T-helper 2 cell treated with Interferon-gamma antibody and Interleukin-4, amounts not matched to agents 5 μg/mL and 100 μg/mL, for 36 hours (primary cell): ENCODE data around the gene GRID1.

Experiments used
- DNase-seq: peaks from one replicate; pipeline ENCODE4 v3.0.0; 2021; ENCODE audit warnings: low spot score
- H3K27ac Mint-ChIP-seq: one replicate; pipeline ENCODE4 v1.8.0; 2021; ENCODE audit warnings: mild to moderate bottlenecking, mixed read lengths
- H3K27me3 Mint-ChIP-seq: one replicate; pipeline ENCODE4 v1.8.0; 2021; ENCODE audit warnings: low read depth, mixed read lengths
- H3K36me3 Mint-ChIP-seq: one replicate; pipeline ENCODE4 v1.8.0; 2021; ENCODE audit warnings: low read depth, mixed read lengths
- H3K4me1 Mint-ChIP-seq: one replicate; pipeline ENCODE4 v1.8.0; 2021; ENCODE audit warnings: low read depth, mixed read lengths
- H3K4me3 Mint-ChIP-seq: one replicate; pipeline ENCODE4 v1.8.0; 2022; ENCODE audit warnings: mild to moderate bottlenecking, moderate library complexity, mixed read lengths
- H3K9me3 Mint-ChIP-seq: one replicate; pipeline ENCODE4 v1.8.0; 2021; ENCODE audit warnings: mixed read lengths

Gene GRID1

DNA sequence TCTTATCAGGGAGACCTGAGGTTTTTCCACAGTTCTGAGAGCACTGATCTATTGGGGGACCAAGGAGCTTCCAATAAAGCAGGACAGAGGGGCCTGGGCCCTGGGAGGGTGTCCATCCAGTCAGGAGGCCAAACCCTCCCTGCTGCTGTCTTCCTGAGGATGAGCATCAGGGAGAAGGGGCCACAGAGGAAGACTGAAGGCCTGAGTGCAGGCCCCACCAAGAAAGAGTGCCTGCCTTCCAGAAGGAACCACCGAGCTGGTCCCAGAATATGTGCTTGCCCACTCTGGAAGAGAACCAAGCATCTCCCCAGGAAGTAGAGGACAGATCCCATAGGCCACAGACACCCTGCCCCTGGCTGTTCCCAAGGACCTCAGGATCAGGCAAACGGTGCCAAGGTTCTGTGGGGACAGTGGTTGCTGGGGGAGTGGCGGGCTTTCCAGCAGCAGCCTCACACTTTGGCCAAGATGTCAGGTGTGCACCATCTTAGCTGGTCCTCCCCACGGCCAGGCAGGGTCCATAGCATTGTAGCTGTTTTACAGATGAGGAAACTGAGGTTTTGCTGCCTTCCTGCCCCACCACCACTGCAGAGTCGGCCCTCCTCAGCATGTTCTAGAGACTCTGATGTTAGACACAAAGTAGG, 199.4 kb downstream of the GRID1 start:
- peaks cover 7% of the 10 kb centered on the region for H3K27me3 Mint-ChIP-seq
- H3K27ac Mint-ChIP-seq = no peak overlapping the region
- H3K9me3 Mint-ChIP-seq = no peaks in the 10 kb centered on the region
- no peaks in the 10 kb centered on the region for H3K4me1 Mint-ChIP-seq
- no peaks in the 10 kb centered on the region for H3K36me3 Mint-ChIP-seq
- no peak for DNase-seq
- no peak overlapping the region for H3K4me3 Mint-ChIP-seq

DNA sequence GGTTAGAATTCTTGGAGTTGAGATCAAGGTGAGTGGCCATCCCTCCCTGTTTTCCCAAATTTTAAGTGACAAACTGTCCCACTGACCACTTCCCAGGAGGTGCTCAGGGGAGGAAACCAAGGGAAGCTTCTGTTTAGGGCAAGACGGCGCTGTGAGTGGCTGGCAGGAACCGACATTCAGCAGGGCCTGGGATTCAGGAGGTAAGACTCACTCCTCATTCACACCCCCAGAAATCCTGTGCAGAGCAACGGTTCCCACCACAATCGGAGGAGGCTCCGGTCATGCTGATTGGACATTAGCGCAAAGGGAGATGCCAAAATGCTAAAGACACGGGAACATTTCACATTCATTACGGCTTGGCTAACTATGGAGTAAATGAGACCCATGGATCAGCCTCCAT, 200.9 kb downstream of the GRID1 start:
- no peak for DNase-seq
- H3K27ac Mint-ChIP-seq = no peak overlapping the region
- no peaks in the 10 kb centered on the region for H3K4me1 Mint-ChIP-seq
- no peaks in the 10 kb centered on the region for H3K36me3 Mint-ChIP-seq
- no peaks in the 10 kb centered on the region for H3K9me3 Mint-ChIP-seq
- H3K4me3 Mint-ChIP-seq = no peak overlapping the region
- no peaks in the 10 kb centered on the region for H3K27me3 Mint-ChIP-seq

DNA sequence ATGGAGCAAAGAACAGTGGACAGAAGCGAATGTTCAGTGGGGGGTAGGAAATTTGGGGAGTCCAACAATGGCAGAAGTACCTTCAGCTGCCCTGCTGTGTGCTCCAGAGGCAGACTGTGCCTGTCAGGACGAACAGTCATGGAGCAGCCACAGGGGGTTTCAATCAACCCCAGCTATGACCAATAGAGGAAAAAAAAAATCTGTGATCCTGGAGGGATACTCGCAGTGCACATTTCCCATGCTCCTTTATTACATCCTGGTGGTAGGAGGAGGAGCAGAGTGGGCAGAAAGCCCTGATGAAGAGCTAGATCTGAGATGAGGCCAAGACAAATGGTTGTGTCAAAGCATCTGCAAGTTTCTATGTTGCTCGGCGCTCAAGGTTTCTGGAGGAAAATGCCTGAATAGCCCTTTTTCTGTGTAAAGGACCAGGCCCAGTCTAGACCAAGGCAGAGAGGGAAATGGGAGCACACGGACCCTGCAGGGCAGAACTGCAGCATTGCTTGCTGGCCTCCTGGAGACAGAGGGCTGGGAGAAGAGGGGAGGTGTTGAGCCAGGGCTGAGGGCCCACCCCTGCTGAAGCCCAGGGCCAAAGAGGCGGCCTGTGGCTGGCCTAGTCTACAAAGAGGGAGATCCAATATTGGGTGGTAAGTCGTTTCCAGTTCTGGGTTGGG, 201.5 kb downstream of the GRID1 start:
- Mint-ChIP-seq H3K4me3 (no peak overlapping the region), H3K36me3 (no peaks in the 10 kb centered on the region), H3K9me3 (no peaks in the 10 kb centered on the region), H3K27me3 (no peaks in the 10 kb centered on the region), H3K27ac (no peak overlapping the region), H3K4me1 (no peaks in the 10 kb centered on the region)
- no peak for DNase-seq

DNA sequence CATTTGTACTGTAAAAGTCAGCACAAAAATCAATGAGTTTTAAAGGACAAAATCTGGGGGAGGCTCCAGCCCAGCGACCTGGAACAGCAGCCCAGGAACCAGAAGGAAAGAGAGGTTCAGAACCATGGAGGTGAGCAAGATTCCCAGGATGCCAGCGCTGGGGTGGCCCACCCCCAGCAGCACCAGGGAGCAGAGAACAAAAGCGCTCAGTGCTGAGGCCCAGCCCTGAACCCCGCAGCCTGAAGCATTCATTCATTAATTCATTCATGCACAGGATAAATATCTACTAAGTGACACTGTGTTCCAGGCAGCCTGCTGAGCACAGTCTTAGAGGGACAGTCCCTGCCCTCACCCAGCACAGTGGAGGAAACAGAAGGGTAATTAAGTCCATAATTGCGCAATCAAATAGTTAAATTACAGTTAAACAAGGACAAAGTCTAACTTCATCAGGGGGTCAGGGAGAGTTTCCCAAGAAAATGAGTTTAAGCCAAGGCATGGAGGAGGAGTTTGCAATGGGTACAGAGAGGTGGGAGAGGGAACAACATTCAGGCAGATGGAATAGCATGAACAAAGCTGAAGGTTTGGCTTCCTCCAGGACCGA, 202.3 kb downstream of the GRID1 start:
- no peak overlapping the region for H3K4me3 Mint-ChIP-seq
- no peaks in the 10 kb centered on the region for H3K36me3 Mint-ChIP-seq
- H3K27ac Mint-ChIP-seq = no peak overlapping the region
- no peak for DNase-seq
- H3K4me1 Mint-ChIP-seq = no peaks in the 10 kb centered on the region
- H3K27me3 Mint-ChIP-seq = no peaks in the 10 kb centered on the region
- no peaks in the 10 kb centered on the region for H3K9me3 Mint-ChIP-seq

DNA sequence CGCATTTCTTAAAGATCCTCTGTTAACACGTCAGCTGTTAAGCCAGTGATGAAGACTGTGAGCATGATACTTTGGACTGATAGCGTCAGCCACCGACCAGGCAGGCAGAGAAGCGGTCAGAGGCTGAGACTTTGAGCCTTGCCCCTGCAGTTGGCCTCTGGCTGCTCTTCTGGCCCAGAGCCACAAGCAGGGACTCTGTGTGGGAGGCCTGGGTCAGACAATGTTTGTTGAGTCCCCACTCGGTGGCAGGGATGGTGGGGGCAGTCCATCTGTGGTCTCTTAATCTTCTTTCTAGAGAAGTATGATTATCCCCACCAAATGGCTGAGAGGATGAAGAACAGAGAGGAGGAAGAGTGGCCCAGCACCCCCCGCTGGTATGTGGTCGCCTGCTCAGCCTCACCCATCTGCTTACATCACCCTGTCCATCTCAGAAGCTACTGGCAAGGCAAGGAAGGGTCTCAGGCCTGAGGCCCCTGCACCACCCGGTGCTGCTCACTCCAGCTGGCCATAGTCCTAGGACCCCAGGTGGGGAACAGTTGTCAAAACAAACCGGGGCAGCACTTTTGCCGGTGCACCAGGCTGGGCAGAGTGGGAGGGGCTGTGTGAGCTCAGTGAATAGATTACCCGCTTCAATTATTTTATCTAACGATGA, 202.9 kb downstream of the GRID1 start:
- Mint-ChIP-seq H3K36me3 (no peaks in the 10 kb centered on the region), H3K4me1 (no peaks in the 10 kb centered on the region), H3K27me3 (no peaks in the 10 kb centered on the region), H3K9me3 (no peaks in the 10 kb centered on the region), H3K27ac (no peak overlapping the region), H3K4me3 (no peak overlapping the region)
- DNase-seq = no peak

DNA sequence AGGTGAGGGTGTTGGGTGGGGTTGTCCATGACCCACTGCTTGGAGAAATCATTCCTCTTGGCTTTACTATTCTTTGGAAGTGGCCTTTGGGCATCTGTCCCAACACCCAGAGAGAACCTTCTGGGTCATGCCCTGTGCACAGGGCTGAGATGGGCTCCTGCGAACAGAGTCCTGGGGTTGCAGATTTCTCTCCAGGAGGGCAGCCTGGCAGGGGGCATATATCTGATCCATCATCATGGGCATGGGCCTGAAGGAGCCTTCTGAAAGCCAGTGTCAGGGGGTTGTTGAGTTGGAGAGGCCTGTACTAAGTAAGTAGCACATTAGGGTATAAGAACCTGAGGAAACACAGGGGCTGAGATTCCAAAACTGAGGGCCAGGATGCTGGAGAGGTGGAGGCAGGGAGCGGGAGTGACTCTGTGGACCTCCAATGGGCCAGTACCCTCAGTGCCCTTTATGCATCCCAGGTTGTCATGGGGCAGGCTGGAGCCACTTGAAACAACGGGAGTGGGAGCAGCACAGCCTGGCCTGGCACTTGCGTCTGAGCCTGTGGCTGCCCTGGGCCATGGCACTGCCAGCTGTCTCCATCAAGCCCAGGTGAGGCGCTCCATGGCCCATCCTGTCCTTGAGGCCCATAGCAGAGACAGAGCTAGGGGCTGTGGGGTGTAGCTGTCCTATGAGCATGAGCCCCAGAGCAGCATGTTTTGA, 203.7 kb downstream of the GRID1 start:
- Mint-ChIP-seq H3K27me3 (no peaks in the 10 kb centered on the region), H3K36me3 (no peaks in the 10 kb centered on the region), H3K4me3 (no peak overlapping the region), H3K9me3 (no peaks in the 10 kb centered on the region), H3K27ac (no peak overlapping the region), H3K4me1 (no peaks in the 10 kb centered on the region)
- DNase-seq = no peak

DNA sequence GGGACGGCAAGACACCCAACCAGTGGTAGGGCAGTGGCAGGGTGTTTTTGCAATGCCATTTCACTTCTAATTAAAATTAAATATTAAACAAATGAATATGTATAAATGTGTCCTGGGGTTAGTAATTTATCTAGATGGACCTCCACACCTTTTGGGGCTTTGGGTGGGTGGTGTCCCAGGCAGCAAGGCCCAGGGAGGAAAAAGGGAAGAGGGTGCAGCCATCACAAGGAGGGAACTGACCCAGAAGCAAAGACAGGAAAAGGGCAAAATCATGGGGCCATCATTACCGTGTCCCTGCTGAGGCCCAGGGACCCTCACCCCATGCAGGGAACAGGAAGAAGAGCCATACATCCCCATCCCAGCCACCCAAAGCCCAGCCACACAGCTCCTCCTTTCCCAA, 204.6 kb downstream of the GRID1 start:
- H3K4me1 Mint-ChIP-seq = no peaks in the 10 kb centered on the region
- no peaks in the 10 kb centered on the region for H3K9me3 Mint-ChIP-seq
- no peaks in the 10 kb centered on the region for H3K27me3 Mint-ChIP-seq
- no peak overlapping the region for H3K4me3 Mint-ChIP-seq
- DNase-seq = no peak
- H3K36me3 Mint-ChIP-seq = no peaks in the 10 kb centered on the region
- H3K27ac Mint-ChIP-seq = no peak overlapping the region

DNA sequence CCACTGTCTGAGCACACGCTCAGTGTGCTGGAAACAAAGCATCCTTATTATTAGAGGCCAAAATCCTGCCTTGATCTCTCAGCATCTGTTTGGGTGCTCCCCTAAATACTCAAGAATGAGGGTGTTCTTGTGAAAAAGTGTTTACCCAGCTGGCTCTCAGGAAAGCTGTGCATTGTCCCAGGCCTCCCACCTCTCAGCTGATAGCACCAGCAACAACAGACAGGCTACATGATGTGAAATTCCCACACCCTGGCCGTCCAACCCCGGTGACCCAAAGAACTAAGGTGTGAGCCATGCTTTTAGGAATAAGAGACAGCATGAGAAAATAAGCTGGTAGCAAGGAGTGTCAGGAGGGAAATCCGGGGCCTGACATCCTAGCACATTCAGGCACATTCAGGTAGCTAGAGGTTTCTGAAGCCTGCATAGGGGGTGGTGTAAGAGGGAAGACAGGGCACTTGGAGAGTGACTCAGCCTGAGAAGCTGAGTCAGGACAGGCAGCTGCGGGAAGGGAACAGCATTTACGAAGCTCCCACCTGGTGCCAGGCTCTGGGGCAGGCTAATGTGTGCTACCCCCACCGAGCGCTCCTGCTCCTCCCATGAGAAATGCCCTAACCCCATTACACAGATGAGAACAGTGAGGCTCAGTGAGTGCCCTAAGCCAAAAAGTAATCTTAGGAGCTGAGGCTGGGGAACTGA, 205.6 kb downstream of the GRID1 start:
- no peaks in the 10 kb centered on the region for H3K36me3 Mint-ChIP-seq
- no peaks in the 10 kb centered on the region for H3K27me3 Mint-ChIP-seq
- no peak overlapping the region for H3K4me3 Mint-ChIP-seq
- H3K9me3 Mint-ChIP-seq = no peaks in the 10 kb centered on the region
- no peak for DNase-seq
- H3K4me1 Mint-ChIP-seq = no peaks in the 10 kb centered on the region
- no peak overlapping the region for H3K27ac Mint-ChIP-seq

DNA sequence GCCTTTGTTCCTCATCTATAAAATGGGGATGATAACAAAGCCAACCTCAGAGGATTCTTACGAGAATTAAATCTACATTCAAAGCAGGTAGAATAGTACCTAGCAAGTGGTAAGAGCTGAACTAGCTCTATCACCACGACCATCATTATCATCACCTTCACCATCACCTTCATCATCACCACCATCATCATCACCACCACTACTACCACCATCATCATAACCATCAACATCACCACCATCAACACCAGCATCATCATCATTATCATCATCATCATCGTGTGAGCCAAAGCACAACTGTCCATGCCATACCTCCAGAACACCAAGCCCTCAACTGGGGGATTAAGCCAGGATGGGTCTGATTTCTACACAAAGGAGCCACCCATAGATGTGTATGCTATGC, 206.8 kb downstream of the GRID1 start:
- Mint-ChIP-seq H3K4me1 (no peaks in the 10 kb centered on the region), H3K27ac (no peak overlapping the region), H3K4me3 (no peak overlapping the region), H3K9me3 (no peaks in the 10 kb centered on the region), H3K36me3 (no peaks in the 10 kb centered on the region), H3K27me3 (no peaks in the 10 kb centered on the region)
- no peak for DNase-seq

DNA sequence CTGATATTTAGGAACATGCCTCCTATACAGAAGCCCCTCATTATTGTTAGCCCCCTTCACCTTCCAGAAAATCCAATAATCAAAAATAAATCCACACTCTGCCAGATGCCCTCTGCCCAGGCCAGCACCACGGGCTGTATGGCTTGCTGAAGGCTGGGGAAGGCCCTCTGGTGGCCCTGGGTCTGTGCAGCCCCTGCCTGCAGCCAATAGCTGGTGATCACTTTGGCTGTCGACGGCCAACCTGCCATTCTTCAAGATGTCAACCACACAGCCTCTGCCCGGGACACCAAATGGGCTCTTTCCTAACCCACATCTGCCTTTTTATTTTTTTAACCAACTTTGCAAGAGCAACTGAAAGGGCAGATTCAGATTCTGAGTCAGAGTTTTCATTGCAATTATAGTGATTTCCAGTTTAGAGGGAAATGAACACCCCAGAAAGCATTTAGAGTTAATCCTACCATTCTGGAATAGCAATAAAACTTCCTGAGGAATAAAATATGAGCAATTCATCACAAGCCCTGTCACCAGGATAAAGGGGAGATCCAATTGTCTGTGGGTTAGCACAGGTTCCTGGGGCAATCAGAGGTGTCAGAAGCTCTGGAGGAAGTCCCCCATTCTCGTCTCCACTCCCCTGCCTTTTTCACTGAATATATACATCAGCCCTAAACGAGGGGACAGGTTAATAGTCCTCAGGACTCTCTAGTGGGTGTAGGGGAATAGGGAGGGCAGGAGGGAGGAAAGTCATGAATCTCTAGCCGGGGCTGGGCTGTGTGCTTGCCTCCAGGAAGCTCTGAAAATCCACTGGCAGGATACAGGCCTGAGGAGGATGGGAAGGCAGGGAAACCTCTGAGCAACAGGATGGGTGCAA, 211.3 kb downstream of the GRID1 start:
- no peak for DNase-seq
- Mint-ChIP-seq H3K36me3 (no peaks in the 10 kb centered on the region), H3K9me3 (no peaks in the 10 kb centered on the region), H3K4me3 (no peak overlapping the region), H3K27me3 (no peaks in the 10 kb centered on the region), H3K4me1 (no peaks in the 10 kb centered on the region), H3K27ac (no peak overlapping the region)

DNA sequence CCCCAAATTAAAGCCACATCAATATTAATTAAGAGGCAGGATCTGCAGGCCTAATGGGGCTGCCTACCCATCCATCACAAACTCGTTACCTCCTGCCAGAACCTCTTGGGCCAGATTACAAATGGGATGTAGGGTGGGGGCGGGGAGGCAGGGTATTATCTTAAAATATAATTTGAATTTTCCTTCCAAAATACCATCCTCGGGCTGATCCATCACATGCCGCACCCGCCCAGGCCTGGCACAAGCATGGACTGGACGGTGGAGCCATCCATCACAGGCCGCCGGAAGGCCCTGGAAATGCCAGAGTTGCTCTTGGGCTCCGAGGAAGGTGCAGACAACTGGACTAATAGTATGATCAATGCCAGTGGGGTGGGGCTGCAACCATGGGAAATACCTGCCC, 212.8 kb downstream of the GRID1 start:
- no peaks in the 10 kb centered on the region for H3K4me1 Mint-ChIP-seq
- H3K27ac Mint-ChIP-seq = no peak overlapping the region
- no peaks in the 10 kb centered on the region for H3K9me3 Mint-ChIP-seq
- no peak for DNase-seq
- H3K27me3 Mint-ChIP-seq = peaks cover 2% of the 10 kb centered on the region
- H3K4me3 Mint-ChIP-seq = no peak overlapping the region
- H3K36me3 Mint-ChIP-seq = no peaks in the 10 kb centered on the region

DNA sequence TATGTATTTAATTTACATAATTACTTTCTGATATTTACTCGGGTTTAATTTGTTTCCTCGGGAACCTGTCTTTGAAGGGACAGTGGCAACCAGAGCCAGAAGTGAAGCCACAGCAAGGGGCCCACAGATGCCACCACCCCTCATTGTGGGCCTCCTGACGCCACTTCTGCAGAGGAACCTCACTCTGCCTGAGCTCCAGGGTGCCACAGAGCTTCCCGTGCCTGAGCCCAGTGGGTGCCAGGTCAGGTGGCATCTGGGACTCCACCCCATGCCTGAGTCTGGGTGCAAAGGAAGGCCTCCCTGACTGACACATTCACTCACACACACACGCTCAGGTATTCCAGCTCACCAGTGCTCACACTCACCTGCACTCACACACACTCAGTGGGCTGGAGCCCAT, 213.7 kb downstream of the GRID1 start:
- H3K27ac Mint-ChIP-seq = no peak overlapping the region
- H3K36me3 Mint-ChIP-seq = no peaks in the 10 kb centered on the region
- peaks cover 2% of the 10 kb centered on the region for H3K27me3 Mint-ChIP-seq
- no peaks in the 10 kb centered on the region for H3K4me1 Mint-ChIP-seq
- no peak for DNase-seq
- no peak overlapping the region for H3K4me3 Mint-ChIP-seq
- H3K9me3 Mint-ChIP-seq = no peaks in the 10 kb centered on the region

DNA sequence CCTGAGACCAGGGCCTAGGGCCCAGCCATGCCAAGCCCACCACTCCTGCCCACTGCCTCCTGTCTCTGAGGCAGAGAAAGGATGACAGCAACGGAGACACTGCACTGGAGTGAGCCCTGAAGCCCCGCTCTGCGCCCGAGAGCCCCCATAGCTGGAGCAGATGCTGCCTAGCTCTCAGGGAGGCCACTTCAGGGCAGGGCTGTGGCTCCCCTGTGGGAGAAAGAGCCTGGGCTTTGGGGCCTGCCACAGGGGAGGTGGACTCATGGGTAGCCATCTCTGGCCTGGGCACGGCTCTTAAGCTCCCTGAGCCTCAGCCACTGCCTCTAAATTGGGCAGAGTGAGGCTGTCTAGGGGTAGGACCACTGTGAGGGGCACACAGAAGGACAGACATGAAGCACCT, 214.2 kb downstream of the GRID1 start:
- DNase-seq = no peak
- no peak overlapping the region for H3K4me3 Mint-ChIP-seq
- H3K27ac Mint-ChIP-seq = no peak overlapping the region
- peaks cover 2% of the 10 kb centered on the region for H3K27me3 Mint-ChIP-seq
- H3K4me1 Mint-ChIP-seq = no peaks in the 10 kb centered on the region
- no peaks in the 10 kb centered on the region for H3K9me3 Mint-ChIP-seq
- H3K36me3 Mint-ChIP-seq = no peaks in the 10 kb centered on the region
